GM13976 (cell line): ENCODE measurements around the gene AFG1L.

Experiments used
- DNase-seq: peaks from one replicate; pipeline ENCODE4 v3.0.0; 2012; ENCODE audit warnings: low spot score
- in situ Hi-C: fragments of 300-500 bp; cut with MboI; formaldehyde crosslinking; loops from one replicate; pipeline ENCODE4 v1.12.0; 2022; ENCODE audit warnings: low sequenced_read_pairs, mixed read lengths, inconsistent platforms; ENCODE audit not compliant: unreplicated experiment
- TF ChIP-seq, protein P1 (sequence below): IDR thresholded peaks from 2 replicates; pipeline ENCODE4 v1.5.1; 2012; ENCODE audit warnings: borderline replicate concordance, mild to moderate bottlenecking; ENCODE audit not compliant: insufficient read depth; ENCODE audit errors: extremely low read depth, missing control alignments, control extremely low read depth

AFG1L gene

GRCh38 chr6:108435391-108435790 lies 140.5 kb downstream of the AFG1L start:
- in situ Hi-C loops = no loop called here
- DNase-seq = no peak
- TF ChIP-seq, protein P1, sequence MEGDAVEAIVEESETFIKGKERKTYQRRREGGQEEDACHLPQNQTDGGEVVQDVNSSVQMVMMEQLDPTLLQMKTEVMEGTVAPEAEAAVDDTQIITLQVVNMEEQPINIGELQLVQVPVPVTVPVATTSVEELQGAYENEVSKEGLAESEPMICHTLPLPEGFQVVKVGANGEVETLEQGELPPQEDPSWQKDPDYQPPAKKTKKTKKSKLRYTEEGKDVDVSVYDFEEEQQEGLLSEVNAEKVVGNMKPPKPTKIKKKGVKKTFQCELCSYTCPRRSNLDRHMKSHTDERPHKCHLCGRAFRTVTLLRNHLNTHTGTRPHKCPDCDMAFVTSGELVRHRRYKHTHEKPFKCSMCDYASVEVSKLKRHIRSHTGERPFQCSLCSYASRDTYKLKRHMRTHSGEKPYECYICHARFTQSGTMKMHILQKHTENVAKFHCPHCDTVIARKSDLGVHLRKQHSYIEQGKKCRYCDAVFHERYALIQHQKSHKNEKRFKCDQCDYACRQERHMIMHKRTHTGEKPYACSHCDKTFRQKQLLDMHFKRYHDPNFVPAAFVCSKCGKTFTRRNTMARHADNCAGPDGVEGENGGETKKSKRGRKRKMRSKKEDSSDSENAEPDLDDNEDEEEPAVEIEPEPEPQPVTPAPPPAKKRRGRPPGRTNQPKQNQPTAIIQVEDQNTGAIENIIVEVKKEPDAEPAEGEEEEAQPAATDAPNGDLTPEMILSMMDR = no peak

- no peak for DNase-seq
- in situ Hi-C loops = no loop called here
- TF ChIP-seq, protein P1 = no peak
Observed at GRCh38 chr6:108436771-108437170, 141.9 kb downstream of the AFG1L start.

- in situ Hi-C loops = no loop called here
- TF ChIP-seq, protein P1 = no peak
- no peak for DNase-seq
Observed at GRCh38 chr6:108437821-108438220, 143.0 kb downstream of the AFG1L start.

- DNase-seq = no peak
- TF ChIP-seq, protein P1 = no peak
- in situ Hi-C loops = no loop called here
Observed at GRCh38 chr6:108438918-108439317, 144.1 kb downstream of the AFG1L start.

GRCh38 chr6:108441141-108441540 lies 146.3 kb downstream of the AFG1L start:
- TF ChIP-seq, protein P1 = no peak
- in situ Hi-C loops = no loop called here
- DNase-seq = no peak

DNA sequence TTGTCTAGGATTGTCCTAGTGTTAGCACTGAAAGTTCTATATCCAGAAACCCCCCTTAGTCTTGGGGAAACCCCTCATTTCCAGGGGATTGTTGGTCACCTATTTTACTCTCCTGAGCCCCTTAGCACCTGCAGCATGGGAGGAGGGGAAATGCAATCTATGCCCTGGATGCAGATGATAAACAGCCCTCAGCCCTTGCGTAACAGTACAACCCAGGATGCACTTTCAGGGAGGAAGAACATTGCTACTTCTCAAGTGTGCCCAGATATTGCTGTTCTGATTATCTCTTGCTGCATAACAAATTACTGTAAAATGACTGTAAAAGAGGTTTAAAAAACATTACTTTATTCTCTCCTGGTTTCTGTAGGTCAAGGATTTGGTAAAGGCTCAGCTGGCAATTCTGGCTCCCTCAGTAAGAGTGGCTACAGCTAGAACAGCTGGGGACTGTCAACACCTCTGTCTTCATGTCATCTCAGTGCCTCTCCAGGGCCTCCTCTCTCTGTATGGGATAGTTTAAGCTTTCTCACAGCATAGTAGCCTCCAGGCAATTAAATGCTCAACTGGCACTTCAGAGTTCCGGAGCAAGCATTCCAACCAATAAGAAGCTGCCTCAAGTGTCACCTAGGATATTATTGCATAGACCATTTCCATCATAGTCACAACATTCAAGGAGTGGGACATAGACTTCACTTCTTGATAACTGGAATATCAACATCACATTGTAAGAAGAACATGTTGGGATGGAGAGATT lies 148.1 kb downstream of the AFG1L start:
- TF ChIP-seq, protein P1 = no peak
- in situ Hi-C loops = no loop called here
- no peak for DNase-seq
